ENCODE results near the gene BPIFA2. TPM values are rescaled to one million over a fixed set of nuclear protein-coding genes. Genes with fewer than 3 reads are reported as not detected.

Gene BPIFA2, protein sequence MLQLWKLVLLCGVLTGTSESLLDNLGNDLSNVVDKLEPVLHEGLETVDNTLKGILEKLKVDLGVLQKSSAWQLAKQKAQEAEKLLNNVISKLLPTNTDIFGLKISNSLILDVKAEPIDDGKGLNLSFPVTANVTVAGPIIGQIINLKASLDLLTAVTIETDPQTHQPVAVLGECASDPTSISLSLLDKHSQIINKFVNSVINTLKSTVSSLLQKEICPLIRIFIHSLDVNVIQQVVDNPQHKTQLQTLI
- 0.16 TPM in 1 of 2 replicates, not detected in the other for polyA plus RNA-seq (2011; rRNA removed)
- polyA plus RNA-seq (2012; cell fraction: cytosol; rRNA removed), result 0.07 and 0.08 TPM in 2 replicates
- polyA plus RNA-seq (2012; cell fraction: nucleus; rRNA removed), result not detected in 2 replicates
- polyA plus RNA-seq (2017; fragmentation: RNase III; extraction: RNeasy Plus Mini Kit Qiagen cat#74134 plus additional on column Dnase treatment), result not detected in 3 replicates
- polyA minus RNA-seq (2011; rRNA and poly(A)+ RNA removed), result 0.74 TPM in 1 of 2 replicates, not detected in the other

- peaks cover 19% of the 10 kb centered on the region for H3K9me3 ChIP-seq
- ATAC-seq (no peak), FAIRE-seq (no peak), DNase-seq (ENCODE audit: low read depth in 1 of 2, low spot score in 1 of 2) (no peak)
- POLR2A ChIA-PET, result no interaction called here
- H3K4me3 ChIP-seq, result no peak within 1 kb of the TSS
- no peak within 1 kb of the TSS for H3K4me2 ChIP-seq
- 51% methylated on average over 8 of the region's 8 CpGs for WGBS (ENCODE audit: missing lambda C conversion rate)
- H3K4me1 ChIP-seq, result no peaks in the 10 kb centered on the region
- no peak within 1 kb of the TSS for H3K27ac ChIP-seq
- no peak for TF ChIP-seq MAFK (IDR thresholded peaks at IDR 0.05; ENCODE audit: partially characterized antibody)
- CTCF ChIA-PET, result no interaction called here
Observed at GRCh38 chr20:33167859-33168258, at the start of gene BPIFA2. TSS of gene BPIFA2 (plus strand) at chr20:33168159. CDS start at chr20:33169146, 987 bp downstream.

GRCh38 chr20:33119725-33120720 is 47.9 kb upstream of the BPIFA2 start:
- peaks cover 3% of the 10 kb centered on the region; the same call in 1 of the 3 replicates for H3K9me3 ChIP-seq
- TF ChIP-seq POLR2A (IDR thresholded peaks at IDR 0.05; ENCODE audit: low read length), result no peak
- no peak for TF ChIP-seq EP300 (IDR thresholded peaks at IDR 0.05)
- TF ChIP-seq JUN (IDR thresholded peaks at IDR 0.05), result no peak
- no peak for TF ChIP-seq SREBF2 (IDR thresholded peaks at IDR 0.05)
- no peak for TF ChIP-seq CTCF (IDR thresholded peaks at IDR 0.05)
- no peak for TF ChIP-seq FOSL2 (IDR thresholded peaks at IDR 0.05)
- no peak for TF ChIP-seq FOSL2 (CRISPR knock-in tag; IDR thresholded peaks at IDR 0.05)
- TF ChIP-seq TFCP2L1 (CRISPR knock-in tag; IDR thresholded peaks at IDR 0.05), result no peak
- no peak for TF ChIP-seq KDM1A (IDR thresholded peaks at IDR 0.05; ENCODE audit: low read depth)
- TF ChIP-seq RAD21 (conservative IDR thresholded peaks at IDR 0.05 in 1 of 2, IDR thresholded peaks at IDR 0.05 in 1 of 2), result no peak
- no peak for TF ChIP-seq ATOH8 (CRISPR knock-in tag; IDR thresholded peaks at IDR 0.05; ENCODE audit: low read depth)
- no peak for TF ChIP-seq NFE2L2 (conservative IDR thresholded peaks at IDR 0.05; ENCODE audit: low read length)
- no peak for TF ChIP-seq RNF2 (IDR thresholded peaks at IDR 0.05; ENCODE audit: borderline replicate concordance, low read depth)
- no peak for TF ChIP-seq PHF8 (IDR thresholded peaks at IDR 0.05; ENCODE audit: borderline replicate concordance, low read depth)
- no peak for TF ChIP-seq MAZ (IDR thresholded peaks at IDR 0.05; ENCODE audit: borderline replicate concordance, low read depth, low read length)
- TF ChIP-seq CEBPB (IDR thresholded peaks at IDR 0.05), result no peak
- TF ChIP-seq CBX2 (IDR thresholded peaks at IDR 0.05; ENCODE audit: borderline replicate concordance, low read depth), result no peak
- no peak for TF ChIP-seq EHF (CRISPR knock-in tag; IDR thresholded peaks at IDR 0.05)
- no peak for TF ChIP-seq USF2 (IDR thresholded peaks at IDR 0.05)
- ChIA-PET POLR2A (no interaction called here), CTCF (interaction anchor here (1.2 to 2.1 kb wide), 2 partner anchors 13 to 24 kb away, joined by 4 to 5 read pairs; no protein-coding TSS in a partner anchor)
- FAIRE-seq (no peak), ATAC-seq (no peak), DNase-seq (ENCODE audit: low read depth in 1 of 2, low spot score in 1 of 2) (no peak)
- H3K4me3 ChIP-seq, result no peak overlapping the region
- no peak overlapping the region for H3K27ac ChIP-seq
- H3K4me1 ChIP-seq, result no peaks in the 10 kb centered on the region
- 29% methylated on average over 3 of the region's 3 CpGs for WGBS (ENCODE audit: missing lambda C conversion rate)
- no peak overlapping the region for H3K4me2 ChIP-seq

Data from A549 (cell line).